MM.1S (cell line): ENCODE results near the gene OR13C9.

Experiments used
- DNase-seq: peaks from one replicate; pipeline ENCODE4 v3.0.0-alpha.2; 2015
- H2AFZ ChIP-seq: fragments of 300-600 bp; sonication (generic); 2 replicates; pipeline ENCODE4 v1.6.0; 2016; ENCODE audit warnings: antibody characterized with exemption, low read length
- H3F3A ChIP-seq: fragments of 300-600 bp; sonication (generic); 2 replicates; pipeline ENCODE4 v1.6.1; 2016; ENCODE audit warnings: mild to moderate bottlenecking, antibody characterized with exemption, low read length, moderate library complexity, mixed read lengths; ENCODE audit not compliant: insufficient read depth
- H3K27ac ChIP-seq: fragments of 300-600 bp; sonication (generic); 2 replicates; pipeline ENCODE4 v1.5.1; 2016; ENCODE audit warnings: mild to moderate bottlenecking, low read length
- H3K27me3 ChIP-seq: fragments of 300-600 bp; sonication (generic); replicated peaks from 2 replicates; pipeline ENCODE4 v1.6.0; 2016; ENCODE audit warnings: low read length; ENCODE audit not compliant: insufficient read depth
- H3K36me3 ChIP-seq: fragments of 300-600 bp; sonication (generic); replicated peaks from 2 replicates; pipeline ENCODE4 v1.6.1; 2016; ENCODE audit warnings: mild to moderate bottlenecking, low read length, mixed read lengths; ENCODE audit not compliant: insufficient read depth
- H3K4me1 ChIP-seq: fragments of 300-600 bp; sonication (generic); 2 replicates; pipeline ENCODE4 v1.6.1; 2016; ENCODE audit warnings: low read length, mixed read lengths
- H3K4me2 ChIP-seq: fragments of 300-600 bp; sonication (generic); 2 replicates; pipeline ENCODE4 v1.6.0; 2016; ENCODE audit warnings: low read depth, low read length
- H3K4me3 ChIP-seq: fragments of 300-600 bp; sonication (generic); 2 replicates; pipeline ENCODE4 v1.5.1; 2016; ENCODE audit warnings: low read length, mixed read lengths
- H3K79me2 ChIP-seq: fragments of 300-600 bp; sonication (generic); 2 replicates; pipeline ENCODE4 v1.6.1; 2016; ENCODE audit warnings: mixed run types, low read length, mixed read lengths
- H3K9ac ChIP-seq: fragments of 300-600 bp; sonication (generic); 2 replicates; pipeline ENCODE4 v1.6.1; 2016; ENCODE audit warnings: low read length, mixed read lengths
- H3K9me2 ChIP-seq: fragments of 300-600 bp; sonication (generic); replicated peaks from 2 replicates; pipeline ENCODE4 v1.6.1; 2016; ENCODE audit warnings: mild to moderate bottlenecking, low read length, mixed read lengths; ENCODE audit not compliant: insufficient read depth
- H3K9me3 ChIP-seq: fragments of 300-600 bp; sonication (generic); replicated peaks from 2 replicates; pipeline ENCODE4 v1.6.1; 2016; ENCODE audit warnings: mild to moderate bottlenecking, low read length, mixed read lengths; ENCODE audit not compliant: insufficient read depth
- H4K20me1 ChIP-seq: fragments of 300-600 bp; sonication (generic); 2 replicates; pipeline ENCODE4 v1.6.1; 2016; ENCODE audit warnings: mild to moderate bottlenecking, low read length, moderate library complexity, mixed read lengths; ENCODE audit not compliant: insufficient read depth
- EZH2 ChIP-seq: fragments of 300-600 bp; sonication (generic); optimal IDR thresholded peaks from 2 replicates; pipeline ENCODE3; 2017; ENCODE audit warnings: low read depth, mild to moderate bottlenecking, antibody characterized with exemption, low read length, mixed read lengths
- EZH2phosphoT487 ChIP-seq: fragments of 300-600 bp; sonication (generic); IDR thresholded peaks from 2 replicates; pipeline ENCODE4 v1.6.1; 2018; ENCODE audit warnings: antibody characterized with exemption, low read length
- TF ChIP-seq, protein P1 (sequence below): fragments of 300-600 bp; sonication (generic); IDR thresholded peaks from 2 replicates; pipeline ENCODE4 v1.5.1; 2016; ENCODE audit warnings: antibody characterized with exemption, low read length, mixed read lengths

Gene OR13C9, protein sequence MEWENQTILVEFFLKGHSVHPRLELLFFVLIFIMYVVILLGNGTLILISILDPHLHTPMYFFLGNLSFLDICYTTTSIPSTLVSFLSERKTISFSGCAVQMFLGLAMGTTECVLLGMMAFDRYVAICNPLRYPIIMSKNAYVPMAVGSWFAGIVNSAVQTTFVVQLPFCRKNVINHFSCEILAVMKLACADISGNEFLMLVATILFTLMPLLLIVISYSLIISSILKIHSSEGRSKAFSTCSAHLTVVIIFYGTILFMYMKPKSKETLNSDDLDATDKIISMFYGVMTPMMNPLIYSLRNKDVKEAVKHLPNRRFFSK

DNA sequence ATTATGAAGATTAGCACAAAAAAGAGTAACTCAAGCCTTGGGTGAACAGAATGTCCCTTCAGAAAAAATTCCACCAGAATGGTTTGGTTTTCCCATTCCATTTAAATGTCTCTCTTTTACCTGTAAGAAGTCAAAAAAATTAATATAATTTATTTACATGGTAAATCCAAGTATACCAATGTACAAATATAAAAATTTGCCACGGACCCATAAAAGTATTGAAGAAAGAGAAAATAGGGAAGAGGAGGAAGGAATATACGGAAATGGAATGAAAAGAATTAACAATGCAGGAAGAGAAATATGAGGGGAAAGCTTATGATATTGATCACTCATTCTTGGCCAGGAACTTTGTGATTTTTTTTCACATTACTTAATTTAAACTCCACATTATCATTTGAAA is at the start of gene OR13C9:
Gene OR13C9 (minus strand): TSS at position 101 of the 400 bp plus-strand sequence. CDS start 0 bp downstream, at position 101.
- H4K20me1 ChIP-seq, result no peaks in the 10 kb centered on the region
- H3K27me3 ChIP-seq, result no peaks in the 10 kb centered on the region
- H3K79me2 ChIP-seq, result no peaks in the 10 kb centered on the region
- H3K9me3 ChIP-seq, result no peaks in the 10 kb centered on the region
- no peak for DNase-seq
- TF ChIP-seq EZH2, result no peak
- no peak for TF ChIP-seq EZH2phosphoT487
- TF ChIP-seq, protein P1, sequence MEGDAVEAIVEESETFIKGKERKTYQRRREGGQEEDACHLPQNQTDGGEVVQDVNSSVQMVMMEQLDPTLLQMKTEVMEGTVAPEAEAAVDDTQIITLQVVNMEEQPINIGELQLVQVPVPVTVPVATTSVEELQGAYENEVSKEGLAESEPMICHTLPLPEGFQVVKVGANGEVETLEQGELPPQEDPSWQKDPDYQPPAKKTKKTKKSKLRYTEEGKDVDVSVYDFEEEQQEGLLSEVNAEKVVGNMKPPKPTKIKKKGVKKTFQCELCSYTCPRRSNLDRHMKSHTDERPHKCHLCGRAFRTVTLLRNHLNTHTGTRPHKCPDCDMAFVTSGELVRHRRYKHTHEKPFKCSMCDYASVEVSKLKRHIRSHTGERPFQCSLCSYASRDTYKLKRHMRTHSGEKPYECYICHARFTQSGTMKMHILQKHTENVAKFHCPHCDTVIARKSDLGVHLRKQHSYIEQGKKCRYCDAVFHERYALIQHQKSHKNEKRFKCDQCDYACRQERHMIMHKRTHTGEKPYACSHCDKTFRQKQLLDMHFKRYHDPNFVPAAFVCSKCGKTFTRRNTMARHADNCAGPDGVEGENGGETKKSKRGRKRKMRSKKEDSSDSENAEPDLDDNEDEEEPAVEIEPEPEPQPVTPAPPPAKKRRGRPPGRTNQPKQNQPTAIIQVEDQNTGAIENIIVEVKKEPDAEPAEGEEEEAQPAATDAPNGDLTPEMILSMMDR, result no peak
- H3K9me2 ChIP-seq, result no peaks in the 10 kb centered on the region
- no peaks in the 10 kb centered on the region for H3K4me1 ChIP-seq
- no peak within 1 kb of the TSS for H3K9ac ChIP-seq
- H3K4me3 ChIP-seq, result no peak within 1 kb of the TSS
- no peak within 1 kb of the TSS for H3K27ac ChIP-seq
- H3K36me3 ChIP-seq, result no peaks in the 10 kb centered on the region
- H3F3A ChIP-seq, result no peaks in the 10 kb centered on the region
- H2AFZ ChIP-seq, result no peak within 1 kb of the TSS
- no peak within 1 kb of the TSS for H3K4me2 ChIP-seq

DNA sequence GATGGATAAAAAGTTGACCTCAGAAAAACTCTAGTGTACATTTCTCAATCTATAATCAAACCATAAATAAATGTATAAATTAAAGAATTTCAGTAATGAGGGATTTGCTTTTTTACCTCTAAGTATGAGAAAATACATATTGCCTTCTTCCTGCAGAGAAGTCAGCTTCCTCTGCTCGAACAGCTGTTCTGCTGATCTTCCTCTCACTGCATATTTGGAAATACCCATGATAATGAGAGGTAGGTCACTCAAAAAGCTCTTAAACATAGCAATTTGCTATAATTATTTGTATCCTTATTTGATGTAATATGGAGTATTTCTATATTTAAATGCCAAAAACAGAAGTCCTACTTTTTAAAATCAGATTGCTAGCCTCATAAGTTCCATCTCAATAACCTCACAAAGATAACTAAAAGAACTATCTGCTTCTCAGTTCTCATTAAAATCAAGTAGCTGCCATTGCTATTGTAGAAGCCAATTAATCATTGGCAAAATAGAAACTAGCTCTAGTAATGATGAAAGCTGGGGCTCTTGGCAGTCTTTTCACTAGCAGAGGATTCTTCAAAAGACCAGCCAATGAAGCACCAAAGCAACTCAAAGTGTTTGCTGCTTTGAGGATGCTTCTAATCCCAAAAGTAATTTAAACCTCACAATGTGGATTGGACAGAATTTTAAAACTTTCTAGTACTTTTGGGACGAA is 40.6 kb upstream of the OR13C9 start:
- Histone ChIP-seq H3K4me1 (no peaks in the 10 kb centered on the region), H3K27ac (no peak overlapping the region), H3K4me3 (no peak overlapping the region), H3K9me3 (no peaks in the 10 kb centered on the region), H4K20me1 (no peaks in the 10 kb centered on the region), H3F3A (no peaks in the 10 kb centered on the region), H3K9ac (no peak overlapping the region), H3K36me3 (no peaks in the 10 kb centered on the region), H3K79me2 (no peaks in the 10 kb centered on the region), H2AFZ (no peak overlapping the region), H3K9me2 (no peaks in the 10 kb centered on the region), H3K4me2 (no peak overlapping the region), H3K27me3 (no peaks in the 10 kb centered on the region)
- TF ChIP-seq, protein P1, result no peak
- no peak for TF ChIP-seq EZH2phosphoT487
- TF ChIP-seq EZH2, result no peak
- DNase-seq, result no peak

DNA sequence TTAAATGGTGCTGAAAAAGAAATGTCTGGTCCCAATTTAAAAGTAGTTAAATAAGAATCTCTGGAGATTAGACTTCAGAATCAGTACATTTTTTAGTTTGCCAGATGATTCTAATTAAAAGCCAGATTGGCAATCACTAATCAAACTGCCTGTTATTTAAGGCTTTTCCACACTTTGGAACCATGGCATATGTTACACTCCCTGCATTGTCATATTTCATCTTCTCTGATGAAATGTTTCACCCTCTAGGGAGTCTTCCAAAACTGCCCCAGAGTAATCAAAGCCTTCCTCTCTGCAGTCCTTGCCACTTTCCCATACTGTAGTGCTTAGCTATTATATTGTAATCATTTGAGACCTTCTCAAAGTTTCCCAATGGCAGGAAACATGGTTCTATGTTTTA is 17.5 kb upstream of the OR13C9 start:
- no peak overlapping the region for H3K9ac ChIP-seq
- no peaks in the 10 kb centered on the region for H3K27me3 ChIP-seq
- DNase-seq, result no peak
- TF ChIP-seq, protein P1, result no peak
- TF ChIP-seq EZH2 (no peak), EZH2phosphoT487 (no peak)
- H3K36me3 ChIP-seq, result no peaks in the 10 kb centered on the region
- no peaks in the 10 kb centered on the region for H3F3A ChIP-seq
- H3K4me3 ChIP-seq, result no peak overlapping the region
- H3K79me2 ChIP-seq, result no peaks in the 10 kb centered on the region
- H3K4me1 ChIP-seq, result no peaks in the 10 kb centered on the region
- H2AFZ ChIP-seq, result no peak overlapping the region
- H4K20me1 ChIP-seq, result no peaks in the 10 kb centered on the region
- no peaks in the 10 kb centered on the region for H3K9me3 ChIP-seq
- no peak overlapping the region for H3K27ac ChIP-seq
- H3K9me2 ChIP-seq, result no peaks in the 10 kb centered on the region
- no peak overlapping the region for H3K4me2 ChIP-seq
